ENCODE results near the gene GPR108.
"Not testable (repeated sequence)": the region's sequence is repeated elsewhere in the genome, so short reads cannot be mapped to it uniquely, and the experiment has no call there.

The GPR108 gene

DNA sequence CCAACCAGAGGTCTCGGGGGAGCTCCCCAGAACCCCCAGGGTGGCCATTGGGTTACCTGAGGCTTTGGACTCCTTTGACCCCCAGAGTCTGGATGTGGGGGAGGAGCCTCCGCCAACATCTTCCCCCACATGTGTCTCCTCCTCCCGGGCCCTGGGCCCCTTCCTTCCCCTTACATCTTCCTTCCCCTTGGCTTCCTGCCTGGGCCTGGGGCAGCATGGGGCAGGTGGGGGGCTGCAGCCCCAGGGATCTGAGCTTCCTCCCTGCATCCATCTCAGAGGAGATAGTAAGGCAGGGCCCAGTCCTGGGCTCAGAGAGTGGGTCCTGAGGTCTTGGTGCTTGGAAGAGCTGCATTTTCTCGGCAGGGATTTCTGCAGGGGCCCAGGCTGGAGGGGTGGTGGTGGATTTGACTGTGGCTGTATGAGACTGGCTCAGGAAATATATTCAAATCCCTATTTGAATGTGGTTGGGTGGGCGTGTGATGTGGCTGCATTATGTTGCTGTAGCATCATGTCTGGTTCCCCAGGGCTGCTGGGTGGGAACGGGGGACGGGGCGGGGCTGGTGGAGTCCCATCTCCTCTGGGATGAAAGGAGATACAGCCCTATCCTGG lies 36.0 kb upstream of the GPR108 start:
- H3K4me3 ChIP-seq (ENCODE audit: low read length): no peak overlapping the region
- DNase-seq (ENCODE audit: low read depth): no peak
- TF ChIP-seq, protein P1, sequence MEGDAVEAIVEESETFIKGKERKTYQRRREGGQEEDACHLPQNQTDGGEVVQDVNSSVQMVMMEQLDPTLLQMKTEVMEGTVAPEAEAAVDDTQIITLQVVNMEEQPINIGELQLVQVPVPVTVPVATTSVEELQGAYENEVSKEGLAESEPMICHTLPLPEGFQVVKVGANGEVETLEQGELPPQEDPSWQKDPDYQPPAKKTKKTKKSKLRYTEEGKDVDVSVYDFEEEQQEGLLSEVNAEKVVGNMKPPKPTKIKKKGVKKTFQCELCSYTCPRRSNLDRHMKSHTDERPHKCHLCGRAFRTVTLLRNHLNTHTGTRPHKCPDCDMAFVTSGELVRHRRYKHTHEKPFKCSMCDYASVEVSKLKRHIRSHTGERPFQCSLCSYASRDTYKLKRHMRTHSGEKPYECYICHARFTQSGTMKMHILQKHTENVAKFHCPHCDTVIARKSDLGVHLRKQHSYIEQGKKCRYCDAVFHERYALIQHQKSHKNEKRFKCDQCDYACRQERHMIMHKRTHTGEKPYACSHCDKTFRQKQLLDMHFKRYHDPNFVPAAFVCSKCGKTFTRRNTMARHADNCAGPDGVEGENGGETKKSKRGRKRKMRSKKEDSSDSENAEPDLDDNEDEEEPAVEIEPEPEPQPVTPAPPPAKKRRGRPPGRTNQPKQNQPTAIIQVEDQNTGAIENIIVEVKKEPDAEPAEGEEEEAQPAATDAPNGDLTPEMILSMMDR (IDR thresholded peaks at IDR 0.05; ENCODE audit: insufficient read depth, low read depth, low read length, missing control alignments): no peak

DNA sequence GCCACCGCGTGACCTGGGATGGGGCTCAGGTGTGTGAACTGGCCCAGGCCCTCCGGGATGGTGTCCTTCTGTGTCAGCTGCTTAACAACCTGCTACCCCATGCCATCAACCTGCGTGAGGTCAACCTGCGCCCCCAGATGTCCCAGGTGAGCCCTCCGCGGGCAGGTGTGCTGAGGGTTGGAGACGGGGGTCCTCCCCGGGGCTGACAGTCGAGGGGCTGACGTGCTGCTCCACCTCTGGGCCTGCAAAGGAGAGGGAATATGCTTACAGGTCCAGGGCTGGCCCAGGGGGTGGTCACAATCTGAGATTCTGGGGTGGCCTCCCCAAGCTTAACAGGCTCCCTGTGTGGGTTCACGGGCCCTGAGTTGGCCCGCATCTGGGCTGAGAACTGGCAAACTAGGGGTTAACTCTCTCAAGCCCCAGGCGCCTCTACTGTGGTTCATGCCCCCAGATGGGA lies 35.5 kb upstream of the GPR108 start:
- TF ChIP-seq, protein P1 (IDR thresholded peaks at IDR 0.05; ENCODE audit: insufficient read depth, low read depth, low read length, missing control alignments): no peak
- no peak for DNase-seq (ENCODE audit: low read depth)
- no peak overlapping the region for H3K4me3 ChIP-seq (ENCODE audit: low read length)

DNA sequence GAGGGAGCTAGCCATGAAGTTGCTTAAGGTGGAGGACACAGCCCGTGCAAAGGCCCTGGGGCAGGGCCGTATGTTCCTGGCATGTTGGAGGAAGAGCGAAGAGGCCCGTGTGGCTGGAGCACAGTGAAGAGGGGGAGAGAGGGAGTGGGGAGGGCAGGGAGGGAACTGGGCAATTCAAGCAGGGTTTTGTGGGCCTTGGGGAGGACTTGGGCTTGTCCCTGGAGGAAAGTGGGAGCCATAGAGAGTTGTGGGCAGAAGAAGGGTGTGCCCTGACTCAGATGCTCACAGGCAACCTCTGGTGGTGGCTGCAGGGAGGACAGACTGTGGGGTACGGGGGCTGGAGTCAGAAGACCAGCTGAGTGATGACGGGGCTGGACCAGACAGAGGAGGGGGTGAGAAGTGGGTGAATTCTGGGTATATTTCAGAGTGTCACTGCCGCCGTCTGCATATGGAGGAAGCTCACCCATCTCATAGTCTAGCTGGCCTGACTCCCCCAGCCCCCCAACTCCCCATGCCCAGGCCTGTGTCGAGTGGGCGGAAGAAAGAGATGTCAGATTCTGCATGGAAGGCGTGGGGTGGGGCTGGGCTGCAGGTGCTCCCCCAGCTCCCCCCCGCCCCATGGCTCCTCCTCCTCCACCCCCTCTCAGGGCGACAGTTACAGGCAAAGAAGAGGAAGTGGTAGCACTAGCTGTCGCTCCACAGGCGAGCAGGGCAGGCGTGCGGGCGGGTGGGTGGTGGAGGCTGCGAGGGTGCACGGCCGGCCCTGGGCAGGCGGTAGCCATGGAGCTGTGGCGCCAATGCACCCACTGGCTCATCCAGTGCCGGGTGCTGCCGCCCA lies 34.9 kb upstream of the GPR108 start, which contains the start of gene VAV1:
Gene VAV1 (plus strand): TSS at position 681 of the 838 bp plus-strand sequence. CDS start 100 bp downstream, at position 781.
- no peak for DNase-seq (ENCODE audit: low read depth)
- no peak within 1 kb of the TSS for H3K4me3 ChIP-seq (ENCODE audit: low read length)
- TF ChIP-seq, protein P1 (IDR thresholded peaks at IDR 0.05; ENCODE audit: insufficient read depth, low read depth, low read length, missing control alignments): no peak

DNA sequence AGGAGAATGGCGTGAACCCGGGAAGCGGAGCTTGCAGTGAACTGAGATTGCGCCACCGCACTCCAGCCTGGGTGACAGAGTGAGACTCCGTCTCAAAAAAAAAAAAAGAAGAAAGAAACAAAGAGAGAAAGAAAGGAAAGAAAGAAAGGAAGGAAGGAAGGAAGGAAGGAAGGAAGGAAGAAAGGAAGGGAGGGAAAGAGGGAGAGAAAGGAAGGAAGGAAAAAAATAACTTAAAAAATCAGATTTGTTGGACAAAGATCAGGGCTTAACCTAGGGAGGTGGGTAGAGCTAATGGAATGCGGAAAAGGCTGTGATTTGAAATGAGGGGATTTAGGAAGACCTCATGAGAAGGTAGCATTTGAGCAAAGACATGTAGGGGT lies 34.3 kb upstream of the GPR108 start:
- not testable (repeated sequence) for DNase-seq (ENCODE audit: low read depth); H3K4me3 ChIP-seq (ENCODE audit: low read length)

DNA sequence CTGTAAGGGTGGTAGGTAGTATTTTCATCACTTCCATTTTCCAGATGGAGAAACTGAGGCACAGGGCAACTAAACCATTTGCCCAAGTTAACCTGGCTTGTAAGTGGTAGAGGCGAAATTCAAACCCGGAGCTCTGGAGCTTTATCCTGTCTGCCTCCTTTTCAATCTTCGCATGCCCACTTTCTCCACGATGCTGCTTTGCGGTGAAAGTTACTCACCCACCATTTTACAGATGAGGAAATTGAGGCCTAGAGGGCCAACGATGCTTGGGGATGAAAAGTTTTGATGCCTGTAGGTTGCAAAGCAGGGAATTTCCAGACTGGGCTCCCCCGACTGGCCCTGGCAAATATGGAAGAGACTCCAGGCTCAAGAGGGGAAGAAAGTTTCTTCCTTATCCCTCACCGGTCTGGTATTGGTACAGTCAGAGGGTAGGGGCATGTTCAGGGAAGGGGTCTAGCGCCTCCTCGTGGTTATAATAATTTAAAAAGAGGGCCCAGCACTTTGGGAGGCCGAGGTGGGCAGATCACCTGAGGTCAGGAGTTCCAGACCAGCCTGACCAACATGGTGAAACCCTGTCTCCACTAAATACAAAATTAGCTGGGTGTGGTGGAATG lies 31.7 kb upstream of the GPR108 start:
- TF ChIP-seq, protein P1 (IDR thresholded peaks at IDR 0.05; ENCODE audit: insufficient read depth, low read depth, low read length, missing control alignments): no peak
- no peak overlapping the region for H3K4me3 ChIP-seq (ENCODE audit: low read length)
- peak; percentile 28 for DNase-seq (ENCODE audit: low read depth)

DNA sequence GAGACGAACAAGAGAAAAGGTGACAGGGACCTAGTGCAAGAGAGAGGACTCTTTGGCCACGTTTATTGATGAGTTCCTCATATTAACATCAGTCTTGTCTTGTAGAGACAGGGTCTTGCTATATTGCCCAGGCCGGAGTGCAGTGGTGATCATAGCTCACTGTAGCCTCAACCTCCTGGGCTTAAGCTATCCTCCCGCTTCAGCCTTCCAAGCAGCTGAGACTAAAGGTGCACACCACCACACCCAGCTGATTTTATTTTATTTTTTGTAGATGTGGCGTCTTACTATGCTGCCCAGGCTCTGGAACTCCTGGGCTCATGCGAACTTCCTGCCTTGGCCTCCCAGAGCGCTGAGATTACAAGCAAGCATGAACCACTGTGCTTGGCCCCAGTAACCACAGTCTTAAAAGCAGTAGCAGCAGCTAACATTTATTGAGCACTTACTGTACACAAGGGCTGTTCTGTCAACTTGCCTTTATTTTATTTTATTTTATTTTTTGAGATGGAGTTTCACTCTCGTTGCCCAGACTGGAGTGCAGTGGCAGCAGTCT lies 30.9 kb upstream of the GPR108 start:
- no peak overlapping the region for H3K4me3 ChIP-seq (ENCODE audit: low read length)
- DNase-seq (ENCODE audit: low read depth): no peak
- TF ChIP-seq, protein P1 (IDR thresholded peaks at IDR 0.05; ENCODE audit: insufficient read depth, low read depth, low read length, missing control alignments): no peak
